GM12864 (cell line): Measurements from ENCODE around the gene PAF1.
A peak's percentile ranks its signal among the peaks of the same experiment; 100 is the strongest.

Experiments used
- DNase-seq: peaks from one replicate; pipeline ENCODE4 v3.0.0-alpha.2; 2011; ENCODE audit warnings: low read depth
- H3K4me3 ChIP-seq: 2 replicates; pipeline ENCODE4 v1.5.1; 2011; ENCODE audit warnings: mild to moderate bottlenecking, low read depth, low read length, control low read depth
- CTCF ChIP-seq: IDR thresholded peaks from 2 replicates; pipeline ENCODE4 v1.5.1; 2011; ENCODE audit warnings: low read depth, mild to moderate bottlenecking, moderate library complexity, low read length, control low read depth, inconsistent platforms; ENCODE audit errors: missing control alignments

Gene PAF1

GRCh38 chr19:39356647-39357046 lies 34.3 kb downstream of the PAF1 start:
- no peak for DNase-seq
- no peak overlapping the region for H3K4me3 ChIP-seq
- TF ChIP-seq CTCF = no peak

- H3K4me3 ChIP-seq = no peak overlapping the region
- no peak for TF ChIP-seq CTCF
- DNase-seq = no peak
Observed at GRCh38 chr19:39356073-39356472, 34.8 kb downstream of the PAF1 start.

GRCh38 chr19:39355253-39355652 lies 35.7 kb downstream of the PAF1 start:
- no peak for TF ChIP-seq CTCF
- no peak for DNase-seq
- H3K4me3 ChIP-seq = no peak overlapping the region

- no peak overlapping the region for H3K4me3 ChIP-seq
- DNase-seq = no peak
- TF ChIP-seq CTCF = no peak
Observed at GRCh38 chr19:39352381-39353255, 38.3 kb downstream of the PAF1 start.

- peak; percentile 37 for TF ChIP-seq CTCF
- peak; percentile 70 for DNase-seq
- no peak overlapping the region for H3K4me3 ChIP-seq
Observed at GRCh38 chr19:39351537-39352064, 39.3 kb downstream of the PAF1 start.

GRCh38 chr19:39350156-39350555 lies 40.8 kb downstream of the PAF1 start:
- TF ChIP-seq CTCF = no peak
- no peak overlapping the region for H3K4me3 ChIP-seq
- no peak for DNase-seq
